Measurements from ENCODE around the gene NASP.
A peak's percentile ranks its signal among the peaks of the same experiment; 100 is the strongest.
"Not testable (repeated sequence)": the region's sequence is repeated elsewhere in the genome, so short reads cannot be mapped to it uniquely, and the experiment has no call there.

The NASP gene

DNA sequence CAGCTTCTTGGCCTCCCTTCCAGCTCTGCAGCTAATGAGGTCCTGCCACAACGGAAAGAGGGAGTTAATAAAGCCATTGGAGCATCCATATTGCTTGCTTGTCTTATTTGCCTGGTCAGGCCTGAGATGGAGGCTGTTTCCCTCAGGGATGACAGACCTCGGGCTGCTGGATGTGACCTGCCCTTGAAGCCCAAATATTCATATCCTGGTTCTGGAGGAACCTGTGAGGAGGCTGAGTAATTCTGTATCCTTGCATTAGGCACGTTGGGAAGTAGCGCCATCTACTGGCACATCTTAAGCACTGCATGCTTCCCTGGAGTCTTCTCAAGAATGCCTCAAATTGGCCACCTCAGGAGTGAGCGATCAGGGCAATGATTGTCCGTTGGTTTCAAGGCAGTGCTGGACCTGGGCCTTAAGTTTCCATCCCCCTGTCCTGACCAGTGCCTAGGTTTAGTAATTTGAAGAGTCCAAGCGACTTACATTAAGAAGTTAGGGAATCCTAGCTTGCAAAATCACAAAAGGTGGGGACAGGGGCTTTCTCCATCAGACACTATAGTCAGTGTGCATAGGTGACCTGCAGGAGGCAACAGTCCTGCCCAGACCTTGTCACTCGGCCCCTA, 13.8 kb upstream of the NASP start:
- DNase-seq, result peak; percentile 60

DNA sequence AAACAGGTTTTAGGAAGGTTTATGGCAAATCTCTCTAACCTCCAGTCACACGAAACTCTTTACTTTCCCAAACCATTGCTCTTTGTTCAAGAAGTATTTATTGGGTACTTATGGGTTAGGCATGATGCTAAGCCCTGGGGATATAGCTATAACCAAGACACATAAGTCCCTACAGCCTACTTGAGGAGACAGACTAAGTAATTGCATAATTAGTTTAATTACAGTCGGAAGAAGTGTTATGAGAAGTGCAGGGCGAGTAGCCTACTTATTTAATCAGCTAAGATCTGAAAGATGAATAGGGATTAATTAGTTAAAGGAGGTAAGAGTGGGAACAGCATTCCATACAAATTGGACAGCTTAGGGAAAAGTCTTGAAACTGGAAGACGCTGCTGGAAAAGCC, 13.2 kb upstream of the NASP start:
- no peak for DNase-seq

GRCh38 chr1:45573231-45573804, 10.5 kb upstream of the NASP start:
- DNase-seq, result no peak

- DNase-seq, result no peak
Observed at GRCh38 chr1:45574105-45574626, 9.7 kb upstream of the NASP start.

DNA sequence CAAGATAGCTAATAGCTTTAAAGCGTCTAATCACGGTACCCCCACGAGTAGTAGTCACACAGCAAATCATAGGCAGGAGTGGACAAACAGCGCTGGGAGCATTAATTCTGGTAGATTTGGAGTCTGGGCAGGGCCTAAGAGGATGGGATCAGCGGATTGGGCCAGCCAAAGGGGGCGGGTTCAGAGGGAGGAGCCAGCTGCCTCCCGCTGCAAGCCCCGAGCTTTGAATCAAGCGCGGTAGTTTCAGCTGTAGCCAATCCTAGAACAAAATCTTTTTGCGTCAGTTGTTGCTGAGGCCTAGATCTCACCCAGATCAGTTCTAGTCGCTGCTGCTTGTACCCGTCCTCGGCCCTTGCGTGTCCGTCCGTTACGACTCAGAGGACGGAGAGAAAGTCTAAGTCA, 576 bp upstream of the NASP start:
- DNase-seq, result peak; percentile 93

- DNase-seq, result peak; percentile 94
Observed at GRCh38 chr1:45584351-45585109, 689 bp downstream of the NASP start.

DNA sequence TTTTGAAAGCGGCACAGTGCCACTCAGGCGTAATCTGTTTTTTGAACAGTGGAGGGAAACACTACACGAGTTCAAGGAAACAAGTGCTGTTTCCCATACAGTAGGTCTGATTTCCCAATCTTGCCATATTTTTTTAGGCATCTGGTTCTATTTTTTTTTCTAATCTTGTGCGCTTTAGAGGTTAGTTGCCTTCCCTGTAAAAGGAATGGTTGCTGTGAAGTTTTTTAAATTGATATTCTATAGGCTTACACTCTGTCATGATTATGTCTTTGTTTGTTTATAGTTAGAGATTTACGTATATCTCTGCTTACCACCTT, 1.2 kb downstream of the NASP start:
- DNase-seq, result no peak

- no peak for DNase-seq
Observed at GRCh38 chr1:45585496-45586075, 1.7 kb downstream of the NASP start.

- no peak for DNase-seq
Observed at GRCh38 chr1:45586769-45587168, 2.9 kb downstream of the NASP start.

- DNase-seq, result no peak
Observed at GRCh38 chr1:45589861-45590260, 6.0 kb downstream of the NASP start.

DNA sequence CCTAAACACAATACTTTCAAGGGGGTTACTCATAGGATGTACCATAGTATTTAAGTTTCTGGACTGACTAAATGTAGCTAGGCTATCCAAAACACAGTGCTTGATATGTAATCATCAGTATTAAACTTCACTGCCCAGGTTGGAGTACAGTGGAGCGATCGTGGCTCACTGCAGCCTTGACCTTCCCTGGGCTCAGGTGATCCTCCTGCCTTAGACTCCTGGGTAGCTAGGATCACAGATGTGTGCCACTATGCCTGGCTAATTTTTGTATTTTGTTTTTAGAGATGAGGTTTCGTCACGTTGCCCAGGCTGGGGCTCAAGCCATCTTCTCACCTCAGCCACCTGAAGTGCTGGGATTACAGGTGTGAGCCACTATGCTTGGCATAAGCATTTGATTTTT, 10.6 kb downstream of the NASP start:
- no peak for DNase-seq

DNA sequence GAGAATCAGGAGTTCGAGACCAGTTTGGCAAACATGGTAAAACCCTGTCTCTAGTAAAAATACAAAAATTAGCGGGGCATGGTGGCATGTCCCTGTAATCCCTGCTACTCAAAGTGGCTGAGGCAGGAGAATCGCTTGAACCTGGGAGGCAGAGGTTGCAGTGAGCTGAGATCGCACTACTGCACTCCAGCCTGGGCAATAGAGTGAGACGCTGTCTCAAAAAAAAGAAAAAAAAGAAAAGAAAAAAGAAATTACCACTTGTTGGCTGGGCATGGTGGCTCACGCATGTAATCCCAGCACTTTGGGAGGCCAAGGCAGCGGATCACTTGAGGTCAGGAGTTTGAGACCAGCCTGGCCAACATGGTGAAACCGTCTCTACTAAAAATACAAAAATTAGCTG, 12.9 kb downstream of the NASP start:
- DNase-seq, result not testable (repeated sequence)

GRCh38 chr1:45604239-45604638, 20.4 kb downstream of the NASP start:
- no peak for DNase-seq

GRCh38 chr1:45607404-45608074, 23.7 kb downstream of the NASP start:
- DNase-seq, result no peak

DNA sequence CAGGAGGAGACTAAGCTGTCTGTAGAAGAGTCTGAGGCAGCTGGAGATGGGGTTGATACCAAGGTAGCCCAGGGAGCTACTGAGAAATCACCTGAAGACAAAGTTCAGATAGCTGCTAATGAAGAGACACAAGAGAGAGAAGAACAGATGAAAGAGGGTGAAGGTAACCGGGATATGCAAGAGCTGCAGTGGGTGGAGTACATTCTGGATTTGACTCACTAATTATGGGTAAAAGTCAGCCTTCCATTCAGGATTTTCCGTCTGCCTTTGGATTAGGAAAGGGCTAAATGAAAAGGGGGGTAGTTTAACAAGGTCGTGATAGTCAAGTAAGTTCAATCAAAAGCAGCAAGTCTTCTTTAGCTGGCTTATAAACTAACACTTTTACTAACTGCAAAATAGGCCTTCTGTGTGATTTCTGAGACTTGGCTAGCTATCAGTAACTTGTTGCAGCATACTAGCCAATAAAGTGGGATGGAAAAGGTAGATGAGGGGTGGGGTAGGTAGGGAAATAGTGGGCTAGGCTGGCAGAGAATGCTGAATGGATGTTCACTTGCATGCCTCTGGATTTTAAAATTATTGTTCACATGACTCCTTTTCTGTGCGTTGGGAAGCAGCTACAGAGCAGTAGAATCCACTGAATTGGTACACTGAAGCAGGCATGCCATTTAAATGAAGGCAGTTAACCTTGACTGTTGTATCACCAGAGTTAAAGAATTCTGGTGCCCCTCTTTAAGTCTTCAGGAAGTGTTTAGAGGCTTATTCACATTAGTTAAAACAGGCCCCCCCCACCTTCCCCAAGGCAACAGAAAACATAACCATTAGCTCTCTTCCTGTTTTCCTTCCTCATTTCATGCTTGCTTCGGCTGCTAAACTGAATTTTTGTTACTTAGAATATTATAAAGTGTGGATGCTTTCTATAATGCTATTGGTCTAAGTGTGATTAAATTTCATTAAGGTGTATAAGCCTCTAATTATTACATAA, 24.6 kb downstream of the NASP start:
- no peak for DNase-seq

DNA sequence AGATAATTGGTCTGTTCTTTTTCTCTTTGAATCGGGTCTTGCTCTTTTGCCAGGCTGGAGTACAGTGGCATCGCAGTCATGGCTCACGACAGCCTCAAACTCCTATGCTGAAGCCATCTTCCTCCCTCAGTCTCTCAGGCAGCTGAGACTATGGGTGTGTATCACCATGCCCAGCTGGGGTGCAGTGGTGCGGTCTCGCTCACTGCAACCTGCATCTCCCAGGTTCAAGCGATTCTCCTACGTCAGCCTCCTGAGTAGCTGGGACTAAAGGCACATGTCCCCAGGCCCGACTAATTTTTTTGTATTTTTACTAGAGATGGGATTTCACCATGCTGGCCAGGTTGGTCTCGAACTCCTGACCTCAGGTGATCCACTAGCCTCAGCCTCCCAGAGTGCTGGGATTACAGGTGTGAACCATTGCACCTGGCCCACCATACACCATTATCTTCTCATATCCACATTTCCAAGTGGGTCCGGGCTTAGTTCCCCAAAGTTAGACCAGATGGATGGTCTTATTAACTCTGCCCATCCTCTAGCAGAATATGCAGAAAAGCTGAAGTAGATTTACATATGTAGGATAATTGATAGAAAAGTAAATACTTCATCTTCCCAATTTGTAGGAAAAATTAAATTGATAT, 26.9 kb downstream of the NASP start:
- DNase-seq, result no peak

- DNase-seq, result no peak
Observed at GRCh38 chr1:45612941-45613579, 29.2 kb downstream of the NASP start.

DNA sequence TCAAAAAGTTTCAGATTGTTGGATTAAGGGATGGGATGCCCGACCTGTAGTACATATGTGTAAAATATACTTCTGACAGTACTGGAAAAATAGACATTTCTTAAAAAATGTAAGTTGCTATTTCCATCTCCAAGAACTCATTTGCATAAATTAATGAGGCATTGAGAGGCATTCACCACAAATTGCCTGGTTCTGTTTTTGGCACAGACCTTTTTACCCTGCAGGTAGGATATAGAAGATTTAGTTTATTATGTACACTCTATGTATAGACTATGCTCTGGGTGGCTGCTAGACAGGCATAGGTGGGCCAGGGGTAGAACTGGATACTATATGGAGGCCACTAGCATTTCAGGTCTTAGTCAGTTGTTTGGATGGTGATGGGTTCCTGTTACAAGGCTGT, 32.0 kb downstream of the NASP start:
- no peak for DNase-seq

GRCh38 chr1:45617618-45618017, 33.8 kb downstream of the NASP start:
- no peak for DNase-seq

DNA sequence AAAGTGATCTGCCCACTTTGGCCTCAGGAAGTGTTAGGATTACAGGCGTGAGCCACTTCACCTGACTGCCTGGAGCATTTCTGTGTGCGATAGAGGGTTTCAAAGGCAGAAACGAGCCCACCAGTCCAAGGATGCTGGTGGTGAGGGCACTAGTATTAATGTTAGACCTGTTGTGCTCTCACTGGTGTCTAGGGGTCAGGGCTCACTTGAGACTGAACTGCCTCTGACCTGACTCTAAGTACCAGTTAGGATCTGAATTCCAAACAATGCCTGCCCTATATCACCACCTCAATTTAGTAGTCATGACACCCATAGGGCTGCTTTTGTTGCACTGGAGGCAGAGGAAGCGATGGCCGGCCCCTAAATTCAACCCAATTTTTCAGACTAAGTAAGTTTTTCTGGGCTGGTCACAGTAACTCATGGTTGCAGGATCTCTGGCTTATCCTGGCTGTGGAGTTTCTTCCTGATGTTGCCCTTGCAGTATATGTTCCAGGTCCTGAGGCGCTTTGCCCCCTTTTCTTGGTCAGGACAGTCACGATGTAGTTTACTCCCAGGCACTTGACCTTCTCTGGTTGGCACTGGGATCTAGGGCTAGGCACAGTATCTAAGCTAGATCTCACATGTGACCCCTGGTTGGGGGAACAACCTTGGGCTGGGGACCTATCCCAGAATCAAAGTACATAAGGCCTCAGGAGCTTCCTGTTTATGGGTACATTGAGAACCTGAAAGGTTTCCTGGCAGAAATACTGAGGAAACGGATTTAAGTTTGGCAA, 35.5 kb downstream of the NASP start:
- DNase-seq, result no peak

Measured in NCI-H69 (cell line).